Measurements from ENCODE around the gene FAS.

FAS gene

GRCh38 chr10:89030791-89031190, 40.2 kb downstream of the FAS start:
- TF ChIP-seq CTCF (IDR thresholded peaks at IDR 0.05; ENCODE audit: insufficient read depth, low read length, poor library complexity, severe bottlenecking), result no peak
- no peaks in the 10 kb centered on the region for H3K27me3 ChIP-seq (replicated peaks; ENCODE audit: control insufficient read depth, insufficient read depth, low read length)
- H3K4me3 ChIP-seq (replicated peaks; ENCODE audit: low read depth, low read length), result no peak overlapping the region
- DNase-seq (ENCODE audit: extremely low read depth, insufficient read length), result no peak
- H3K36me3 ChIP-seq (ENCODE audit: control insufficient read depth, insufficient read depth, low read length), result no peaks in the 10 kb centered on the region; the same call in none of the 2 replicates

GRCh38 chr10:89032141-89032891, 41.7 kb downstream of the FAS start:
- Histone ChIP-seq H3K27me3 (replicated peaks; ENCODE audit: control insufficient read depth, insufficient read depth, low read length) (no peaks in the 10 kb centered on the region), H3K4me3 (replicated peaks; ENCODE audit: low read depth, low read length) (0 out of 2 replicates have a peak overlapping the region, but pooled peaks have one; percentile 13), H3K36me3 (ENCODE audit: control insufficient read depth, insufficient read depth, low read length) (no peaks in the 10 kb centered on the region; the same call in 1 of the 2 replicates)
- TF ChIP-seq CTCF (IDR thresholded peaks at IDR 0.05; ENCODE audit: insufficient read depth, low read length, poor library complexity, severe bottlenecking), result no peak
- DNase-seq (ENCODE audit: extremely low read depth, insufficient read length), result peak; percentile 21

- Histone ChIP-seq H3K4me3 (replicated peaks; ENCODE audit: low read depth, low read length) (no peak overlapping the region), H3K36me3 (ENCODE audit: control insufficient read depth, insufficient read depth, low read length) (no peaks in the 10 kb centered on the region; the same call in 1 of the 2 replicates), H3K27me3 (replicated peaks; ENCODE audit: control insufficient read depth, insufficient read depth, low read length) (no peaks in the 10 kb centered on the region)
- TF ChIP-seq CTCF (IDR thresholded peaks at IDR 0.05; ENCODE audit: insufficient read depth, low read length, poor library complexity, severe bottlenecking), result no peak
- DNase-seq (ENCODE audit: extremely low read depth, insufficient read length), result no peak
Measured at GRCh38 chr10:89035461-89035860, 44.9 kb downstream of the FAS start.

GRCh38 chr10:89037096-89037495, 46.5 kb downstream of the FAS start:
- Histone ChIP-seq H3K4me3 (replicated peaks; ENCODE audit: low read depth, low read length) (no peak overlapping the region), H3K27me3 (replicated peaks; ENCODE audit: control insufficient read depth, insufficient read depth, low read length) (no peaks in the 10 kb centered on the region), H3K36me3 (ENCODE audit: control insufficient read depth, insufficient read depth, low read length) (no peaks in the 10 kb centered on the region)
- no peak for TF ChIP-seq CTCF (IDR thresholded peaks at IDR 0.05; ENCODE audit: insufficient read depth, low read length, poor library complexity, severe bottlenecking)
- DNase-seq (ENCODE audit: extremely low read depth, insufficient read length), result no peak

GRCh38 chr10:89042562-89042961, 52.0 kb downstream of the FAS start:
- no peak for TF ChIP-seq CTCF (IDR thresholded peaks at IDR 0.05; ENCODE audit: insufficient read depth, low read length, poor library complexity, severe bottlenecking)
- DNase-seq (ENCODE audit: extremely low read depth, insufficient read length), result no peak
- Histone ChIP-seq H3K27me3 (replicated peaks; ENCODE audit: control insufficient read depth, insufficient read depth, low read length) (no peaks in the 10 kb centered on the region), H3K4me3 (replicated peaks; ENCODE audit: low read depth, low read length) (no peak overlapping the region), H3K36me3 (ENCODE audit: control insufficient read depth, insufficient read depth, low read length) (no peaks in the 10 kb centered on the region; the same call in 1 of the 2 replicates)

Data from GM06990 (cell line).